Lower lobe of right lung (tissue), 2 donors: ENCODE measurements around the gene ODF4. TPM values are rescaled to one million over a fixed set of nuclear protein-coding genes. Genes with fewer than 3 reads are reported as not detected.

ENCODE experiments used
- ATAC-seq, 2 donors: fragments of 200-7000 bp; cut with Tn5 transposase; one replicate each; pipeline ENCODE4 v1.9.1; 2020 to 2022; ENCODE audit warnings: mild to moderate bottlenecking in 2 of 2, moderate library complexity in 2 of 2
- DNase-seq: peaks from one replicate; pipeline ENCODE4 v3.0.0-alpha.2; 2020
- H3K27ac ChIP-seq: fragments of 200-600 bp; one replicate; pipeline ENCODE4 v1.8.0; 2022
- H3K27me3 ChIP-seq: fragments of 200-600 bp; one replicate; pipeline ENCODE4 v1.8.0; 2022; ENCODE audit warnings: low read depth
- H3K36me3 ChIP-seq: fragments of 200-600 bp; one replicate; pipeline ENCODE4 v1.8.0; 2022; ENCODE audit warnings: mild to moderate bottlenecking
- H3K4me1 ChIP-seq: fragments of 200-600 bp; one replicate; pipeline ENCODE4 v1.8.0; 2022
- H3K4me3 ChIP-seq: fragments of 200-600 bp; one replicate; pipeline ENCODE4 v1.8.0; 2022; ENCODE audit warnings: mild to moderate bottlenecking
- H3K9me3 ChIP-seq: fragments of 200-600 bp; one replicate; pipeline ENCODE4 v1.8.0; 2022
- CTCF ChIP-seq: fragments of 200-600 bp; IDR thresholded peaks from one replicate; pipeline ENCODE4 v1.8.0; 2022; ENCODE audit warnings: antibody characterized with exemption, mild to moderate bottlenecking
- intact Hi-C: fragments of 100-400 bp; cut with DNase I; formaldehyde crosslinking; loops from one replicate; pipeline ENCODE4 v1.11.0; 2022
- total RNA-seq: library from RNA; stranded (reverse); fragmentation: NEBNext Ultra II Directional; extraction: Animal tissue kit (Norgen Biotek cat#: 25700); gene quantifications from one replicate; pipeline ENCODE4 v1.2.1, GENCODE V29; 2021
- donor health status: DM: no; HTN: yes; CAD: no; lungs with severe emphysema.

The ODF4 gene
- total RNA-seq, 1 donor from 2014 or later: not detected

- Histone ChIP-seq H3K9me3 (no peaks in the 10 kb centered on the region), H3K4me3 (no peak overlapping the region), H3K27me3 (peaks cover 11% of the 10 kb centered on the region), H3K4me1 (peaks cover 16% of the 10 kb centered on the region), H3K36me3 (peaks cover 15% of the 10 kb centered on the region), H3K27ac (no peak overlapping the region)
- intact Hi-C loops: no loop called here
- TF ChIP-seq CTCF: no peak
- DNase-seq (no peak), ATAC-seq (no peak)
Observed at GRCh38 chr17:8320262-8320661, 19.4 kb upstream of the ODF4 start.

- H3K27ac ChIP-seq: no peak overlapping the region
- peaks cover 16% of the 10 kb centered on the region for H3K4me1 ChIP-seq
- ATAC-seq (no peak), DNase-seq (no peak)
- H3K9me3 ChIP-seq: no peaks in the 10 kb centered on the region
- no peak for TF ChIP-seq CTCF
- intact Hi-C loops: no loop called here
- H3K4me3 ChIP-seq: no peak overlapping the region
- H3K36me3 ChIP-seq: peaks cover 8% of the 10 kb centered on the region
- peaks cover 3% of the 10 kb centered on the region for H3K27me3 ChIP-seq
Observed at GRCh38 chr17:8320990-8321389, 18.6 kb upstream of the ODF4 start.

GRCh38 chr17:8322061-8322460 lies 17.6 kb upstream of the ODF4 start:
- peaks cover 23% of the 10 kb centered on the region for H3K4me1 ChIP-seq
- H3K27me3 ChIP-seq: peaks cover 5% of the 10 kb centered on the region
- TF ChIP-seq CTCF: no peak
- ATAC-seq: no peak
- no peak overlapping the region for H3K4me3 ChIP-seq
- H3K9me3 ChIP-seq: no peaks in the 10 kb centered on the region
- intact Hi-C loops: no loop called here
- H3K36me3 ChIP-seq: peaks cover under 1% of the 10 kb centered on the region
- H3K27ac ChIP-seq: no peak overlapping the region
- no peak for DNase-seq

GRCh38 chr17:8324132-8324531 lies 15.5 kb upstream of the ODF4 start:
- intact Hi-C loops: no loop called here
- no peak overlapping the region for H3K27ac ChIP-seq
- no peaks in the 10 kb centered on the region for H3K9me3 ChIP-seq
- TF ChIP-seq CTCF: no peak
- peaks cover 30% of the 10 kb centered on the region for H3K4me1 ChIP-seq
- no peak overlapping the region for H3K4me3 ChIP-seq
- ATAC-seq: no peak
- no peaks in the 10 kb centered on the region for H3K36me3 ChIP-seq
- peaks cover 16% of the 10 kb centered on the region for H3K27me3 ChIP-seq
- DNase-seq: no peak

GRCh38 chr17:8324923-8325322 lies 14.7 kb upstream of the ODF4 start:
- Histone ChIP-seq H3K27me3 (peaks cover 16% of the 10 kb centered on the region), H3K9me3 (no peaks in the 10 kb centered on the region), H3K27ac (no peak overlapping the region), H3K4me3 (no peak overlapping the region), H3K4me1 (peaks cover 30% of the 10 kb centered on the region), H3K36me3 (no peaks in the 10 kb centered on the region)
- intact Hi-C loops: no loop called here
- no peak for ATAC-seq
- TF ChIP-seq CTCF: no peak
- no peak for DNase-seq
